Measurements from ENCODE around the gene SSBP2.
"Not testable (repeated sequence)": the region's sequence is repeated elsewhere in the genome, so short reads cannot be mapped to it uniquely, and the experiment has no call there.

Gene SSBP2

DNA sequence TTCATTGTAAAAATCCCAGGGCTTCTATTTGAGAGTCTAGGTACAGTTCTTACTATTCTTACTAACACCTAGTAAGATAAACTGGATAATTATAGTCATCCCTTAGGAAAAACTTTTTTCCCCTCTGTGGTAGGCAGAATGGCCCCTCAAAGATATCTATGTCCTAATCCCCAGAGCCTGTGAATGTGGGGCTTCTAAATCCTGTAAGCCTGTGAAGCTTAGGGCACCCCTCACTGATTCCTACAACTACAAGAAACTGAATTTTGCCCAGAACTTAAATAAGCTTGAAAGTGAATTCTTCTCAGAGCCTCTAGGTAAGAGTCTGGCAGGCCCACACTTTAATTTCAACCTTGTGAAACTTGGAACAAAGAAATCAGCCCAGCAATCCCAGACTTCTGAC, 226.9 kb downstream of the SSBP2 start:
- DNase-seq (ENCODE audit: low read depth) = no peak

DNA sequence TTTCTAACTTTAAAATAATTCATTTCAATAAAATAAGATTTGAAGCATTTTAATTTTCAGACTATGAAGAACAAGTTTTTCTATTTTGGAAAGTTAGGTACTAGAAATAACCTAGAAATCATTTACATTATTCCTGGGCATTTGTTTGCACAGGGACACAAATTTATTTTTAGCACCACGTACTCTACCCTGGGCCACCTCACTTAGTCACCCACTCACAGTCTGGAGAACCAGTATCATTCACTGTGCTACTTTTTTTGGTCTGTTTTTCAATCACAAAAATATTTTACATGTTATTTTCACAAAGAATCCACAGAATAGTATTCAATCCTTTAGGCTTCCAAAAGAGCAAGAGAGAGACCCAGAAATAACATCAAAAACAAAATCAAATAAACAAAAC, 228.3 kb downstream of the SSBP2 start:
- DNase-seq (ENCODE audit: low read depth) = no peak

DNA sequence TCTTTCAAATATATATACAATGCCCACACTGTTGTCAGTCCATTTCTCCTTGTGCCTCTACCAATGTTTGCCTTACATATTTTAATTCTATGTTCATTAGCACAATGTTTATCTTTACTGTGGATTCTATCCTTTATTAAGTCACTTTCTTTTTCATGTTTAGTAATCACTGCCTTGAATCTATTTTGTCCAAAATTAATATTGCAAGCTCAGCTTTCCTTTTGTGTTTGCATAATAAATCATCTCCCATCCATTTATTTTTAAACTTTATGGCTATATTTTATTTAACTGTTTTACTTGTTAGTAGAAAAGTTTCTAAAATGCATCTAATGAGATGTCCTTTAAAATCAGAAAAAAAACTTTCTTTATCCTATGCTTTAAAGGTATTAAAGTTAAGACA, 230.1 kb downstream of the SSBP2 start:
- no peak for DNase-seq (ENCODE audit: low read depth)

DNA sequence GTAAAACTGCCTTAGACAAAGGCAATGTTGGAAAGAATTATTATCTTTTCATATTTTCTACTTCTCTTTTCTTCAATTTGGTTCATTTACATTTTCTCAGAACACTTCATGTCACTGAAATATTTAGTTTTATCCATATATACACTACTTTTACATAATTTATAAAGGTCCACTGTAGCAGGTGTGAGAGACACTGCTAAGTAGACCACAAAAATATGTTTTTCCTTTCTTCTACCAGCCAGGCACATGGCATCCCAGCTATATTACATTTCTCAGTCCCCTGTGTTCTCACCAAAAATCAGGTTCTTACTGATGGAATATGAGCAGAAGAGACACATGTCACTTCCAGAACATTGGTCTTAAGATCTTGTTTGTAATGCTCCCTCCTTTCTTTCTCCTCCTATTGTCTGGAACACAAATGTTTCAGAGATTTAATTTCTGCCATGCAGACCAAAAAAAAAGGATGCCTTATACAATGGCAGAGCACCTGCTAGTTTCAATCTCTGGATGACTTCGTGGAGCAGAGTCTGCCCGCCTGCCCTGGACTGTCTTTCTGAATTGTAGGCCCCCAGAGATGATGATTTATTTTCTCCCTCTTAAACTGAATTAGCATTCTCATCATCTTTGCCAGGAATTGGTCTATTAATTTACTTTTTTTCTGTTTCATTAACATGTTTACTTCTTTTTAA, 231.5 kb downstream of the SSBP2 start:
- DNase-seq (ENCODE audit: low read depth) = no peak

DNA sequence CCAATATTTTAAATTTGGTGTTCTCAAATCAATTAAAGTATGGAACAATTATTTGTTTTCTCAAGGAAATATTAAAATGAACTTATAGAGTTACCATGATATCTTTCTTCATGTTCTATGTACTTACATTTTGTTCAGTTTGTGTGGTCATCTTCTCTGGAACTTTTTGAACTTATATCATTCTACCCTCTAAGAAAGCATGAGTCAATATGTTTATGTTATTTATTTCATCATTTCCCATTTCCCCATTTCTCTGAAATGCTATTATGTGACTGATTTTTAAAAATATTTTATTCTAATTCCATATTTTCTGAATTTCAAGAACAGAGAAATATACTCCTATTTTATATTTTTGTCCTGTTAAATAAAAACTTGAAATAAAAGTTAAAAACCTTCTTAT, 233.4 kb downstream of the SSBP2 start:
- no peak for DNase-seq (ENCODE audit: low read depth)

DNA sequence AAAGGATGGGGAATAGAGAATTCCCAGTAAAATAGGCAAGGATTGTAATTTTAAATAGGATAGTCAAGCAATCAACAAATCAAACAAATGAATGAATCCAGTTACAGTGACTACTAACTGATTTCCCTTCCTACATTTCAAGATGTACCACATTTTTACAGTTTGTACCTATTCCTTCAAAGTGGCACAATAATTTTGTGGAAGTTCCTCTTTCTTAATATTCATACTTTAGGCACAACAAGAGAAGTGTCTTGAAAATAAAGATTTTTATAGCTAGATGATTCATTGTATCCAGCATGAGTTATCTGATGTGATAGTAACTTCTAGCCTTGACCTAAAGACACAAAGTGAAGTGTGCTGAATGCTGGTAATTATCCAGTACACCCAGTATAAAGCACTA, 234.8 kb downstream of the SSBP2 start:
- DNase-seq (ENCODE audit: low read depth) = no peak

DNA sequence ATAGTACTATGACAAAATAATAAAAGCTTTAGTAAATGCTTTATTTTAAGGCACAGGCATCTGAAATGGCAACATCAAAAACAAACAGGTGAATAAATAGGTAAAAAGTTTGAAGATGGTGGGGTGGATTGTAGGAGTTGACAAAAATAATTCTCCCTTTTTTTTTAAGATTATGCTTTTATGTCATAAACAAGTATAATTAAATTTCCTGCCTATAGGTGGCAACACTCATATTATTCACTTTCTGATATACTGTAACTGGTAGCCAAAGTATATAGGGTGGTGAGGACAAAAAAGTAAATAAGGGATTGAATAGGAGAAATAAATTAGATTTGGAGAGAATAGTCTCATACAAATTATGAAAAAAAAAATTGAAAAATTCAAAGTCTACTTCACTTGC, 236.9 kb downstream of the SSBP2 start:
- no peak for DNase-seq (ENCODE audit: low read depth)

DNA sequence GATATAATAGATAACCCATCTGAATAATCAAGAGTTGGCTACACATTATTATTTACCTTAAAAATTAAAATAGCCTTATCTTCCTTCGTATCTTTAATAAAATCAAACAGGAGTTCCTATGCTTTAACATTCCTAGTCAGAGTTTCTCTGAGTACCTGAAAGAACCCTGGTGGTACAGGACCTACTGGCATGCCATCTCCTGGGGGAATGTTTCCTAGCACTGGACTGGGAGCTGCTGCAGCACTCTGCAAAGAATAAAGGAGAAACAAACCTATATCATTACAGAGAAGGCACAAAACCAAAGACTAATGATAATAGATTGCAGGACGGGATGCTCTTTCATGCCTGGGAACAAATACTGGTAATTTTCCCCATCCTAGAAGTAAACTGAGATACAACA, 237.4 kb downstream of the SSBP2 start:
- no peak for DNase-seq (ENCODE audit: low read depth)

DNA sequence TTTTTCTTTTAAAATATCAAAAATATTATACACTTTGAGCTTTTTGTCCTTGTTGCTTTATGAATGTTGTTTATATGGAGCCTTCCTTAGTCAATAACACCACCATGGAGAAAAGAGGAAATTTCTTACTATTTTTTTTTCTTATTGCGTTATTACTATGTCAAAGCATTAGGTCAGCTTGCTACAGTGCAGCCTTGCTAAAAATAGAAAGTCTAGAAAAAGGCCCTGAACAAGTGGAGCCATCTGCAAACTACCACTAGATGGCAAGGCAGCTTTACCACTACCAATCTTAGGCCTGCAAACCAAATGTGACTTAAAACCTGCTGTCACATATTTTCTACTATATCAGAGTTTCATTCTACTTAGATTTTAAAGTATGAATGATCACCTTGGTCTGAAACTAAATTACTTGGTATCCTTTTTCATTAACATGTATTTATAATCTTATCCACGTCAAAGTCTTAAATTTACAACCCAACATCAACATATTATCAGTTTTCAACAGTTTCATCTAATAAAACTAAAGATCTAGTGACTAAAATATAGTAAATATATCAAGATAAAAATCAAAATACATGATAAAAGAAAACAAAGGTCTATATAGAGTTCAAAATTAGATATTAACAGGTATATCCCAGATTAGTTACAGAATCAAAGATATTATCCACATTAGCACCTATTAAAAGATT, 243.9 kb downstream of the SSBP2 start:
- peak; percentile 69 for DNase-seq (ENCODE audit: low read depth)

DNA sequence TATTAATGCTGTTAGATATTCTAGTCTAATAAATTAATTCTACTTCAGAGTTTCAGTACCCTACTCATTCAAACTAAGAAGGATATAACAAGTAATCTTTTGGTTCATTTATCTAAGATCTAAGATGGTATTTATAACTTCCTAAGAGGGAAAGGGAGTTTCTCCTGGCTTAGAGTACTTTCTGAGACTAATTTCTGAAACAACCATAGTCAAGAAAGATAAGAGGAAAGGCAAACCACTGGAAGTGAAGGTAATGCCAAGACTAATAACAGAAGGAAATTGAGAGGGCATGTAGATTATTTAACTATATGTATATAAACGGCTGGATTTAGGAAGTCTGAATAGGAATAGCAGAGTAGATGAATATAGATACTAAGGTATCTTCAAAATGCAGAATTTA, 244.5 kb downstream of the SSBP2 start:
- no peak for DNase-seq (ENCODE audit: low read depth)

DNA sequence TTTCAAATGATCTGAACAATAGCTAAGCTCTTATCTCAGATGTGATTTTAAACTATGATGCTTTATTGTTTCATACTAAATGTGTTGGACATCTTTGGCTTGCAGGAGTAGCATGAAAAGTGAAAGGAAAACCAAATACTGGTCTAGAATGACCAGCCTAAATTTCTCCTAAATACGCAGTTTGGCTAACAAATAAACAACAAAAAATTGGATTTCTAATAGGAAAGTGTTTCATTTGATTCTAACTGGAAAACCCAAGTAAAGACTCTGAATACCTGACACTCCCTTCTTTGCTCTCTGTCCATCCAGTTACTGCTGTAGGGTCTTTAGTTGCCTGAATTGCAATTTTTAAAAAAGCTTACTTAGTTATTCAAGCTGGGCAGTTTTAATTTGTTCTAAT, 245.2 kb downstream of the SSBP2 start:
- no peak for DNase-seq (ENCODE audit: low read depth)

DNA sequence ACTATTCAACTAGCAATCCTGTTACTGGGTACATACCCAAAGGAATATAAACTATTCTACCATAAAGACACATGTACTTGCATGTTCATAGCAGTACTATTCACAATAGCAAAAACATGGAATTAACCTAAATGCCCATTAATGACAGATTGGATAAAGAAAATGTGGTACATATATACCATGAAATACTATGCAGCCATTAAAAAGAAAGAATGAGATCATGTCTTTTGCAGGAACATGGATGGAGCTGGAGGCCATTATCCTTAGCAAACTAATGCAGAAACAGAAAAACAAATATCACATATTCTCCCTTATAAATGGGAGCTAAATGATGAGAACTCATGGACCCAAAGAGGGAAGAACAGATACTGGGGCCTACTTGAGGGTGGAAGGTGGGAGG, 247.3 kb downstream of the SSBP2 start:
- not testable (repeated sequence) for DNase-seq (ENCODE audit: low read depth)

DNA sequence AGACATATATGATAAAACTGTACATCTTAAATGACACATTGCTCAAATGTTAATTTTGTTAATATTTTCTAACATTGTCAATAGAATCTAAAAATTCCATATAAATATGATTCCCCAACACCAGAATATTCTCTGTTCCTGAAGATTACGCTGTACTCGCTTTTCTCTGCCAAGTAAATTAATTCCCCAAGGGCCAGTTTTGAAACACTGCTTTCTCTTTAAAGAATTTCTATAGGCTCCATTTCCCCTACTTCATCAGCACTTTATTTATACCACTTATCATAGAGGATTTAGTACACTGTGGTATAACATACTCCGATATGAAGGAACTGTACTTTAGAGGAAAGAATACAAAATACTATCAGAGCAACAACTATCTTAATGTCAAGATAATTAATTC, 255.6 kb downstream of the SSBP2 start:
- no peak for DNase-seq (ENCODE audit: low read depth)

DNA sequence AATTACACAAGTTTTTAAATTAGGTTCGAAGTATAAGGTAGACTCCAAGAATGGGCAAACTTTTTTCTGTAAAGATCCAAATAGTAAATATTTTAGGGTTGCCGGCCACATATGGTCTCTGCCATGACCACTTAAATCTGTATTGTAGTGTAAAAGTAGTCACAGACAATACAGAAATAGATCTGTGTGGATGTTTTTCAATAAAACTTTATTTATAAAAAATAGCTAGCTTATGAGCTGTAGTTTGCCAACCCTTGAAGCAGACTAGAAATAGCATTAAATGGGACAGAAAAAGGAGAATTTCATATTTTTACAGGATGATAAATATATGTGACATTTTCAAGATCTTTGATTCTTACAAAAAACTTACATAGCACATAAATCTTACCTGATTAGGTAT, 262.0 kb downstream of the SSBP2 start:
- DNase-seq (ENCODE audit: low read depth) = no peak

DNA sequence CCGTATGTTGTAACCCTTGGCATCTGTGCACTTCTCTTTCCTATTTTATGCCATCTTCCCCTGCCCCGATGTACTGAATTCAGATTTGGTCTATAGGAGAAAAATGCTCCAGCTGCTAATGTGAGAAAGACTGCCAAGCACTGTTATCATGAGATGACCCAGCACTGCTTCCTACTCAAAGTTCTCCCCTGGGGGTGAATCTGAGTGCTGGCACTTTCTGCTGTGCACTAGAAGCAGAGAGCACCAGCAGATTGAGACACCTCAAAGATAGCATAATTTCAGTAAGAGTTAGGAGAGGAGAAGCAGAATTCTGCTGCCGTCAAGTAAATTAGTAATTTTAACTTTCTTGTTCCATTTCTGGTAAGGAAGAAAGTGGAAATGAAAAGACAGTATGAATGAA, 264.2 kb downstream of the SSBP2 start:
- DNase-seq (ENCODE audit: low read depth) = no peak

DNA sequence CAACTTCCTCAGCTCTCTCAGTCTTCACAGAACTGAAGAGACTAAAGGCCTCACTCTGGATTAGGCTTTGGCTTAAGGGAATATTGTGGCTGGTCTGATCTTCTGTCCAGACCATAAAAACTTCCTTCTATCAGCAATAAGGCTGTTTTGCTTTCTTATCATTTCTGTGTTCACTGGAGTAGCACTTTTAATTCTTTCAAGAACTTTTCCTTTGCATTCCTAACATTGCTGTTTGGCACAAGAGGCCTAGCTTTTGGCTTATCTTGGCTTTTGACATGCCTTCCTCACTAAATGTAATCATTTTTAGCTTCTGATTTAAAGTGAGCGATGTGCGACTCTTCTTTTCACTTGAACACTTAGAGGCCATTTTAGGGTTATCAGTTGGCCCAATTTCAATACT, 268.3 kb downstream of the SSBP2 start:
- no peak for DNase-seq (ENCODE audit: low read depth)

DNA sequence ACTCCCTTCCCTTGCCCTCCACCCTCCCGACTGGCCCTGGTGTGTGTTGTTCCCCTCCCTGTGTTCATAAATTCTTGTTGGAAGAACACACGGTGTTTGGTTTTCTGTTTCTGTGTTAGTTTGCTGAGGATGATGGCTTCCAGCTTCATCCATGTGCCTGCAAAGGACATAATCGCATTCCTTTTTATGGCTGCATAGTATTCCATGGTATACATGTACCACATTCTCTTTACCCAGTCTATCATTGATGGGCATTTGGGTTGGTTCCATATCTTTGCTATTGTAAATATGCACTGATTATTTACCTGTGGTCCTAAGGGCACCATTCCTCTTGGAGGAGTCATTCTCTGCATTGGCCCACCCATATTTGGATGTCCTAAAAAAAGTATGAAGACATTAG, 277.5 kb downstream of the SSBP2 start:
- not testable (repeated sequence) for DNase-seq (ENCODE audit: low read depth)

DNA sequence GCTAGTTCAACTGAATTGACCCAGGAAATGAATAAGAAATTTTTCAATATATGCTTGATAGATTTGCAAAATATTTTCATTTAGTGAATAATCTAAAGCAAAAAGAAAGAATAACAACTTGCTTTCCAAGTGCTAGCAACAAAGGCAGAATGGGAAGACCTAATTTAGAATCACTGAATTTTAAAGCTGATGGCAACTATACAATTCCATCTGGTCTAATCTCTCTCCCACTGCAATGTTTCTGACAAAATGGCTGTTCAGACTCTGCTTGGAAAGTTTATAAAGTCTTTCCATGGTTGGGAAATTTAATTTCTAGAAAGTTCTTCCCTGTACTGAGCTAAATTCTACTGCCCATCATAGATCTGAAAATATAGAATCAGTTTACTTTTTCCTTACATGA, 281.2 kb downstream of the SSBP2 start:
- DNase-seq (ENCODE audit: low read depth) = no peak

DNA sequence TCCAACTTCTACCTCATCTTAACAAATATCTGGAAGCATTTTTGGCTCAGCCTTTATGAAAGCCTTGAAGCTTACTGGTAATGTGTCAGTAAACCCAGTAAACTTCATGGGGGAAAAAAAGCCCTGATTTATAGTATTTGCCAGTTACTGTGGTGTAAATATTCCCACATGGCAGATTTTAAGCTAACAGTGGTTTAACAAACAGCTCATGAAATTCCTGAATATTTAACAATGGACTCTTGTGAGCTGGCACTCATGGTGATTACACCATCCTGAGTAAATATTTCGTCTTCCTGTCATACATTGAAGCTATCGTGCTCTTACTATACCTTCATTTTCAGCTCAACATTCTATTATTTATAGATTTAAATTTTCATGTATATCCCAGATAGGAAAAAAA, 300.0 kb downstream of the SSBP2 start:
- DNase-seq (ENCODE audit: low read depth) = peak; percentile 13

DNA sequence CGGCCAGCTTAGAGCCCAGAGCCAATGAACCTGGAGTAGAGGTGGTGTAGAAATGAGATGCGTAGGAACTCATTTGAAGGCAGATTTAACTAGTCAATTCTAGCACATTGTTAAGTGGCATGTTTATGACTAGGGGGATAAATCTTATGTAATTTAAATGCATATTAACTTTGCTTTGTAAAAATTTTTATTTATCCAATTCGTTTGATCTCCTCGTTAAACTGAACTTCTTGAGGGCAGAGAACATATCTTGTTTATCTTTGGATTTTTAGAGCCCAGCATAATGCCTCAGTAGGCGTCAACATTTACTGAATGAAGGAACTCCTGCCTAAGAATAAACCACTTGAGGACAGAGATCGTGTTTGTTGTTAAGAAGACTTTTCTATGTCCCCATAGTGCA, 315.9 kb downstream of the SSBP2 start:
- DNase-seq (ENCODE audit: low read depth) = no peak

DNA sequence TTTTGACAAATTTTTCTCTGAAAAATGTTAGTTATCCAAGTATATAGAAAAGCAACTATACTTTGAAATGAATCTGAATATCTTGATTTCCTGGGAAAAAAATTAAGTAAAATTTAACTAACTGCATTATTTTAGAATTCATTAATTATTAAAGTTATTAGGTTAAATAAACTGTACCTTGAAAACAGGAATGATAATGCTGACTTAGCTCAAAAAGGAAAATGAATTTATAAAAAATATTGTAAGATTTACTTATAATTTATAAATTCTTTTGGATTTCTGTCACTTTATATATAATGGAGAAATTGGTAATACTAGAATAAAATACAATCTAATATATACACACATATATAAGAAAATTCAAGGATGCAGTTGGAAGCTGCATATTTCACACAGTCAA, 320.9 kb downstream of the SSBP2 start:
- DNase-seq (ENCODE audit: low read depth) = no peak

DNA sequence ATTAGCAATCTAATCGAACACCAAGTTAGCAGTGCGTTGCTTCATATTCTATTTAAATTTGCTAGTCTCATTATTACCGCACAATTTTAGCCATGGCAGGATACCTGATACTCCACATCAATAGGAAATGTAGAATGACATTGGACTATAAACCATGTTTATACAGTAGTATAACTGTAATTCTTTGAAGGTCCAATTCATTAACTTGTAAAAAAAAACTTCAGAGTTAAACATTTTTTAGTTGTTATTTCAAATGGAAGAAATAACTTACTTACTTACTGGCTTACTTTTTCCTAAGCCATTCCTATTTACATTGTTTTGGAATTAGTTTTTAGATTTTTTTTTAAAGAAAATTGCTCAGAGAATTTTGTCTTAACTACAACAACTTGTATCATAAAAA, 321.5 kb downstream of the SSBP2 start:
- no peak for DNase-seq (ENCODE audit: low read depth)

DNA sequence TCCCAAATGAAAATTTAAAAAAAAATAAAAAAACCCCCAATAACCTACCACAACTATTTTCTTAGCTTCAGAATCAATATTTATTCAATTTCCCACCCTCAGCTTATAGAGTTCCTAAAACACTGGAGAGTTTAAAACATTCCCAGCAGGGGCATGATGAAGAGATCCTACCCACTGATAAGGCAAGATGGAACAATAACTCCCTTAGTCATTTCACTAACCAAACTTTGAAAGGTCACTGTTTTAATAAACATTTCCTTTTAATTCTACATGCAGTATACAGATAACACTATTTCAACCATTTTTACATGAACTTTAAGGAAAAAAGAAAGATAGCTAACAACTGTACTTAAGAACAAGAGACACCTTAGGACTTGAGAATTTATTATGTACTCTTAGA, 322.0 kb downstream of the SSBP2 start:
- DNase-seq (ENCODE audit: low read depth) = no peak

DNA sequence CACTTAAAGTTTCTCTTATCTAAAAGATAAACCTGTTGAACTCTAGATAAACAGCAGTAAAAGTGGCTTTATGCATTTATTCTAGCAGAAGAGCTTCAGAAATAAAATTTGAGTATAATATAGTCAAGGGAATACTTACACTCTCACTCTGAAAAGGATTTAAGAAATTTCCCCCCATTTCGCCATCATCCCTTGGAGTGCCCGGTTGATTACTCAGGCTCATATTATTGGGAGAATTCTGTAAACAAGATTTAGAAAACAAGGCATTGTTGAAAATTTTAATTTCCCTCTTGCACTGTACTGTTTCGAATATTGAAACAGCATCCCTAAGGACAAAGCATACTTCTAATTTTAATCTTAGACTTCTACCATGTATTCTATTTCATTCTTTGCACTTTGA, 322.5 kb downstream of the SSBP2 start:
- no peak for DNase-seq (ENCODE audit: low read depth)
